Measurements from ENCODE around the gene LRRC61. TPM values are rescaled to one million over a fixed set of nuclear protein-coding genes. Genes with fewer than 3 reads are reported as not detected.
A peak's percentile ranks its signal among the peaks of the same experiment; 100 is the strongest.

Gene LRRC61
- total RNA-seq, 1 donor = 4.0 TPM

GRCh38 chr7:150368884-150369747, 46.0 kb downstream of the LRRC61 start:
- no peak for TF ChIP-seq CTCF (IDR thresholded peaks at IDR 0.05; ENCODE audit: extremely low read depth, low read depth, low read length)
- Histone ChIP-seq H3K4me1 (ENCODE audit: insufficient read depth, low read length) (peaks cover 24% of the 10 kb centered on the region), H3K79me2 (ENCODE audit: insufficient read depth, low read length) (peaks cover 46% of the 10 kb centered on the region), H3K36me3 (ENCODE audit: insufficient read depth, low read length) (peaks cover 23% of the 10 kb centered on the region), H3K4me3 (ENCODE audit: insufficient read depth, low read length) (peak overlapping the region; percentile 93), H4K20me1 (ENCODE audit: insufficient read depth, low read length) (peaks cover 27% of the 10 kb centered on the region), H3K27ac (ENCODE audit: low read depth, low read length) (peak overlapping the region; percentile 86), H2AFZ (ENCODE audit: low read length) (peak overlapping the region; percentile 92), H3K27me3 (ENCODE audit: insufficient read depth, low read length) (no peaks in the 10 kb centered on the region), H3K4me2 (ENCODE audit: insufficient read depth, low read length) (peak overlapping the region; percentile 100), H3K9me3 (ENCODE audit: low read depth, low read length) (no peaks in the 10 kb centered on the region)
- DNase-seq (ENCODE audit: insufficient read length, low spot score, missing footprints) = peak; percentile 98

GRCh38 chr7:150369748-150370501, 46.8 kb downstream of the LRRC61 start:
- Histone ChIP-seq H3K79me2 (ENCODE audit: insufficient read depth, low read length) (peaks cover 51% of the 10 kb centered on the region), H3K4me1 (ENCODE audit: insufficient read depth, low read length) (peaks cover 24% of the 10 kb centered on the region), H3K4me2 (ENCODE audit: insufficient read depth, low read length) (peak overlapping the region; percentile 100), H4K20me1 (ENCODE audit: insufficient read depth, low read length) (peaks cover 27% of the 10 kb centered on the region), H3K27me3 (ENCODE audit: insufficient read depth, low read length) (no peaks in the 10 kb centered on the region), H3K27ac (ENCODE audit: low read depth, low read length) (peak overlapping the region; percentile 86), H3K36me3 (ENCODE audit: insufficient read depth, low read length) (peaks cover 28% of the 10 kb centered on the region), H3K4me3 (ENCODE audit: insufficient read depth, low read length) (peak overlapping the region; percentile 93), H3K9me3 (ENCODE audit: low read depth, low read length) (no peaks in the 10 kb centered on the region), H2AFZ (ENCODE audit: low read length) (peak overlapping the region; percentile 92)
- peak; percentile 91 for DNase-seq (ENCODE audit: insufficient read length, low spot score, missing footprints)
- no peak for TF ChIP-seq CTCF (IDR thresholded peaks at IDR 0.05; ENCODE audit: extremely low read depth, low read depth, low read length)

- H3K4me1 ChIP-seq (ENCODE audit: insufficient read depth, low read length) = peaks cover 24% of the 10 kb centered on the region
- peak overlapping the region; percentile 93 for H3K4me3 ChIP-seq (ENCODE audit: insufficient read depth, low read length)
- no peak overlapping the region for H2AFZ ChIP-seq (ENCODE audit: low read length)
- peak; percentile 10 for TF ChIP-seq CTCF (IDR thresholded peaks at IDR 0.05; ENCODE audit: extremely low read depth, low read depth, low read length)
- no peaks in the 10 kb centered on the region for H3K9me3 ChIP-seq (ENCODE audit: low read depth, low read length)
- no peaks in the 10 kb centered on the region for H3K27me3 ChIP-seq (ENCODE audit: insufficient read depth, low read length)
- peaks cover 27% of the 10 kb centered on the region for H4K20me1 ChIP-seq (ENCODE audit: insufficient read depth, low read length)
- peaks cover 28% of the 10 kb centered on the region for H3K36me3 ChIP-seq (ENCODE audit: insufficient read depth, low read length)
- H3K4me2 ChIP-seq (ENCODE audit: insufficient read depth, low read length) = peak overlapping the region; percentile 100
- peak overlapping the region; percentile 86 for H3K27ac ChIP-seq (ENCODE audit: low read depth, low read length)
- peak; percentile 98 for DNase-seq (ENCODE audit: insufficient read length, low spot score, missing footprints)
- H3K79me2 ChIP-seq (ENCODE audit: insufficient read depth, low read length) = peaks cover 51% of the 10 kb centered on the region
Observed at GRCh38 chr7:150370612-150371071, 47.5 kb downstream of the LRRC61 start.

All from osteoblast (primary cell).